HG03095 (cell line): Measurements from ENCODE around the gene STXBP1.
"Not testable (repeated sequence)": the region's sequence is repeated elsewhere in the genome, so short reads cannot be mapped to it uniquely, and the experiment has no call there.

ENCODE experiments used
- ATAC-seq: cut with Tn5 transposase; IDR thresholded peaks from one replicate; pipeline ENCODE4 v1.9.1; 2021; ENCODE audit warnings: moderate library complexity; ENCODE audit not compliant: unreplicated experiment

STXBP1 gene

GRCh38 chr9:127577194-127577593 lies 34.9 kb upstream of the STXBP1 start:
- ATAC-seq, result not testable (repeated sequence)

GRCh38 chr9:127578627-127578951 lies 33.5 kb upstream of the STXBP1 start:
- no peak for ATAC-seq

GRCh38 chr9:127578952-127579853 lies 32.9 kb upstream of the STXBP1 start:
- no peak for ATAC-seq

GRCh38 chr9:127580366-127580765 lies 31.7 kb upstream of the STXBP1 start:
- no peak for ATAC-seq

- ATAC-seq, result no peak
Measured at GRCh38 chr9:127580879-127581475, 31.1 kb upstream of the STXBP1 start.

- not testable (repeated sequence) for ATAC-seq
Measured at GRCh38 chr9:127584474-127584805, 27.6 kb upstream of the STXBP1 start.

GRCh38 chr9:127585161-127585819 lies 26.8 kb upstream of the STXBP1 start:
- ATAC-seq, result no peak

GRCh38 chr9:127586096-127586495 lies 26.0 kb upstream of the STXBP1 start:
- no peak for ATAC-seq

GRCh38 chr9:127586537-127586936 lies 25.5 kb upstream of the STXBP1 start:
- no peak for ATAC-seq

- no peak for ATAC-seq
Measured at GRCh38 chr9:127587966-127588365, 24.1 kb upstream of the STXBP1 start.

GRCh38 chr9:127588740-127589506 lies 23.2 kb upstream of the STXBP1 start:
- ATAC-seq, result no peak

GRCh38 chr9:127589955-127590370 lies 22.1 kb upstream of the STXBP1 start:
- ATAC-seq, result no peak

GRCh38 chr9:127595611-127596010 lies 16.5 kb upstream of the STXBP1 start:
- no peak for ATAC-seq

- no peak for ATAC-seq
Measured at GRCh38 chr9:127598839-127599549, 13.1 kb upstream of the STXBP1 start.

GRCh38 chr9:127599550-127599891 lies 12.6 kb upstream of the STXBP1 start:
- no peak for ATAC-seq

- ATAC-seq, result no peak
Measured at GRCh38 chr9:127603226-127603625, 8.9 kb upstream of the STXBP1 start.

GRCh38 chr9:127606043-127606442 lies 6.0 kb upstream of the STXBP1 start:
- ATAC-seq, result no peak

GRCh38 chr9:127608104-127608966 lies 3.7 kb upstream of the STXBP1 start:
- no peak for ATAC-seq

- ATAC-seq, result no peak
Measured at GRCh38 chr9:127611603-127611898, 526 bp upstream of the STXBP1 start.

- no peak for ATAC-seq
Measured at GRCh38 chr9:127612939-127613582, 984 bp downstream of the STXBP1 start.
